ENCODE measurements around the gene PFKP.

Gene PFKP

GRCh38 chr10:3109196-3109595 is 41.8 kb downstream of the PFKP start:
- H3K9me2 ChIP-seq (replicated peaks; ENCODE audit: control insufficient read depth, low read length): no peaks in the 10 kb centered on the region
- H3F3A ChIP-seq (ENCODE audit: control insufficient read depth, insufficient read depth): no peaks in the 10 kb centered on the region
- no peaks in the 10 kb centered on the region for H4K20me1 ChIP-seq (ENCODE audit: control insufficient read depth, insufficient read depth, low read depth, low read length)
- H3K36me3 ChIP-seq (ENCODE audit: control insufficient read depth, low read length): peaks cover 86% of the 10 kb centered on the region
- no peak overlapping the region for H3K4me3 ChIP-seq (ENCODE audit: low read length)
- no peaks in the 10 kb centered on the region for H3K4me1 ChIP-seq (ENCODE audit: control insufficient read depth, low read length)
- H3K4me2 ChIP-seq (ENCODE audit: low read length): no peak overlapping the region
- H3K9me3 ChIP-seq (ENCODE audit: control insufficient read depth, insufficient read depth, low read length): no peaks in the 10 kb centered on the region
- TF ChIP-seq, protein P1, sequence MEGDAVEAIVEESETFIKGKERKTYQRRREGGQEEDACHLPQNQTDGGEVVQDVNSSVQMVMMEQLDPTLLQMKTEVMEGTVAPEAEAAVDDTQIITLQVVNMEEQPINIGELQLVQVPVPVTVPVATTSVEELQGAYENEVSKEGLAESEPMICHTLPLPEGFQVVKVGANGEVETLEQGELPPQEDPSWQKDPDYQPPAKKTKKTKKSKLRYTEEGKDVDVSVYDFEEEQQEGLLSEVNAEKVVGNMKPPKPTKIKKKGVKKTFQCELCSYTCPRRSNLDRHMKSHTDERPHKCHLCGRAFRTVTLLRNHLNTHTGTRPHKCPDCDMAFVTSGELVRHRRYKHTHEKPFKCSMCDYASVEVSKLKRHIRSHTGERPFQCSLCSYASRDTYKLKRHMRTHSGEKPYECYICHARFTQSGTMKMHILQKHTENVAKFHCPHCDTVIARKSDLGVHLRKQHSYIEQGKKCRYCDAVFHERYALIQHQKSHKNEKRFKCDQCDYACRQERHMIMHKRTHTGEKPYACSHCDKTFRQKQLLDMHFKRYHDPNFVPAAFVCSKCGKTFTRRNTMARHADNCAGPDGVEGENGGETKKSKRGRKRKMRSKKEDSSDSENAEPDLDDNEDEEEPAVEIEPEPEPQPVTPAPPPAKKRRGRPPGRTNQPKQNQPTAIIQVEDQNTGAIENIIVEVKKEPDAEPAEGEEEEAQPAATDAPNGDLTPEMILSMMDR (IDR thresholded peaks at IDR 0.05; ENCODE audit: low read depth, low read length, poor library complexity, severe bottlenecking): no peak
- no peak for TF ChIP-seq EZH2phosphoT487 (IDR thresholded peaks at IDR 0.05; ENCODE audit: borderline replicate concordance, low read length)
- no peak overlapping the region for H3K27ac ChIP-seq (ENCODE audit: low read depth, low read length)
- no peaks in the 10 kb centered on the region; the same call in 1 of the 2 replicates for H3K79me2 ChIP-seq (ENCODE audit: control insufficient read depth, low read length)
- no peaks in the 10 kb centered on the region for H3K27me3 ChIP-seq (ENCODE audit: control insufficient read depth, low read length)

DNA sequence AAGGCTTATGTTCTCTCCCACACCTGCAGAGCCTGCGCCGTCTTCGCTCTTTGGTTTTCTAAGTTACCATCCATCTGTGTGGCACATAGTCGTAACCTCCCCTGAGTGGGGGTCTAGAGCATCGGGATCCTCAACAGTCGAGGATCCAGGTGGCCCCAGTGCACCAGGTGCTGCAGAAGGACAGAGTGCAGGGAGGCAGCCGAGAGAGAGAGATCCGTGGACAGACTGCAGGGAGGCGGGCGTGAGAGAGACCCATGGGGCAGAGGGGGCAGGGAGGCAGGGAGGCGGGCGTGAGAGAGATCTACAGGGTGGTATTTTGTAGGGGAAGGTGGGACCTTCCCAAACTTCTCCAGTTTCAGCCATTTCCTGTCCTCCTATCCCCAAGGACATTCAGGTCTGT is 42.3 kb downstream of the PFKP start:
- Histone ChIP-seq H4K20me1 (ENCODE audit: control insufficient read depth, insufficient read depth, low read depth, low read length) (no peaks in the 10 kb centered on the region), H3K4me2 (ENCODE audit: low read length) (no peak overlapping the region), H3K9me3 (ENCODE audit: control insufficient read depth, insufficient read depth, low read length) (no peaks in the 10 kb centered on the region), H3K9me2 (replicated peaks; ENCODE audit: control insufficient read depth, low read length) (no peaks in the 10 kb centered on the region), H3K4me3 (ENCODE audit: low read length) (no peak overlapping the region), H3K27me3 (ENCODE audit: control insufficient read depth, low read length) (no peaks in the 10 kb centered on the region), H3F3A (ENCODE audit: control insufficient read depth, insufficient read depth) (no peaks in the 10 kb centered on the region), H3K79me2 (ENCODE audit: control insufficient read depth, low read length) (no peaks in the 10 kb centered on the region; the same call in 1 of the 2 replicates), H3K27ac (ENCODE audit: low read depth, low read length) (no peak overlapping the region), H3K4me1 (ENCODE audit: control insufficient read depth, low read length) (no peaks in the 10 kb centered on the region), H3K36me3 (ENCODE audit: control insufficient read depth, low read length) (peaks cover 86% of the 10 kb centered on the region)
- TF ChIP-seq, protein P1 (IDR thresholded peaks at IDR 0.05; ENCODE audit: low read depth, low read length, poor library complexity, severe bottlenecking): no peak
- TF ChIP-seq EZH2phosphoT487 (IDR thresholded peaks at IDR 0.05; ENCODE audit: borderline replicate concordance, low read length): no peak

DNA sequence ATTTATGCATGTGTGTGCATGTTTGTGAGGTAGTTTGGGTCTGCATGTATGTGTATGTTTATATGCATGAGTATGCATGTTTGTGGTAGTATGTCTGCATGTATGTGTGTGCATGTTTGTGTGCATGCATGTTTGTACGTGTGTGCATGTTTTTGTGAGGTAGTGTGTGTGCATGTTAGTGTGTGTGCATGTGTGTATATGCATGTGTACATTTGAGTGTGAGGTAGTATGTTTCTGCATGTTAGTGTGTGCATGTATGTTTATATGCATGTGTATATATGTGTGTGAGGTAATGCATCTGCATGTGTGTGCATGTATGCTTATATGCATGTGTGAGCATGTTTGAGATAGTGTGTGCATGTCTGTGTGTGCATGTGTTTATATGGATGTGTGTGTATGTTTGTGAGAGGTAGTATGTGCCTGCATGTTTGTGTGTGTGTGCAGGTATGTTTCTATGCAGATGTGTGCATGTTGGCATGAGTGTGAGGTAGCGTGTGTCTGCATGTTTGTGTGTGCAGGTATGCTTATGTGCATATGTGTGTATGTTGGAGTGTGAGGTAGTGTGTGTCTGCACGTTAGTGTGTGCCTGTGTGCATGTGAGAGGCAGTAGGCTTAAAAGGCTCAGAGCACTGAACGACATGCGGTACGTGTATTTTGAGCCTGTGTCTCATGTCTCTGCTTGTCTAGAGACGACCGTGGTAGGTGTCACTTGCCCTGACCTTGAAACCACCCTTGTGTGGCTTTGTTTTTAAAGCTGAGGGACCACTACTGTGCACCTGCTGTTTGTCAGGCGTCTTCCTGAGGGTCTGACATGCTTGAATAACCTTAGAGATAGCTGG is 43.7 kb downstream of the PFKP start:
- no peaks in the 10 kb centered on the region for H3F3A ChIP-seq (ENCODE audit: control insufficient read depth, insufficient read depth)
- no peak overlapping the region for H3K27ac ChIP-seq (ENCODE audit: low read depth, low read length)
- H4K20me1 ChIP-seq (ENCODE audit: control insufficient read depth, insufficient read depth, low read depth, low read length): no peaks in the 10 kb centered on the region
- no peak overlapping the region for H3K4me2 ChIP-seq (ENCODE audit: low read length)
- no peaks in the 10 kb centered on the region for H3K9me2 ChIP-seq (replicated peaks; ENCODE audit: control insufficient read depth, low read length)
- no peak overlapping the region for H3K4me3 ChIP-seq (ENCODE audit: low read length)
- H3K27me3 ChIP-seq (ENCODE audit: control insufficient read depth, low read length): no peaks in the 10 kb centered on the region
- H3K9me3 ChIP-seq (ENCODE audit: control insufficient read depth, insufficient read depth, low read length): no peaks in the 10 kb centered on the region
- no peaks in the 10 kb centered on the region; the same call in 1 of the 2 replicates for H3K79me2 ChIP-seq (ENCODE audit: control insufficient read depth, low read length)
- H3K36me3 ChIP-seq (ENCODE audit: control insufficient read depth, low read length): peaks cover 84% of the 10 kb centered on the region
- H3K4me1 ChIP-seq (ENCODE audit: control insufficient read depth, low read length): no peaks in the 10 kb centered on the region
- TF ChIP-seq, protein P1 (IDR thresholded peaks at IDR 0.05; ENCODE audit: low read depth, low read length, poor library complexity, severe bottlenecking): no peak
- TF ChIP-seq EZH2phosphoT487 (IDR thresholded peaks at IDR 0.05; ENCODE audit: borderline replicate concordance, low read length): no peak

Data from DOHH2 (cell line).